Embryonic facial prominence (tissue), 1 donor: ENCODE data around the gene KNL1.
"Not testable (repeated sequence)": the region's sequence is repeated elsewhere in the genome, so short reads cannot be mapped to it uniquely, and the experiment has no call there.

Experiments used
- DNase-seq: peaks from one replicate; pipeline ENCODE4 v3.0.0-alpha.2; 2016; ENCODE audit errors: extremely low spot score

Gene KNL1, protein sequence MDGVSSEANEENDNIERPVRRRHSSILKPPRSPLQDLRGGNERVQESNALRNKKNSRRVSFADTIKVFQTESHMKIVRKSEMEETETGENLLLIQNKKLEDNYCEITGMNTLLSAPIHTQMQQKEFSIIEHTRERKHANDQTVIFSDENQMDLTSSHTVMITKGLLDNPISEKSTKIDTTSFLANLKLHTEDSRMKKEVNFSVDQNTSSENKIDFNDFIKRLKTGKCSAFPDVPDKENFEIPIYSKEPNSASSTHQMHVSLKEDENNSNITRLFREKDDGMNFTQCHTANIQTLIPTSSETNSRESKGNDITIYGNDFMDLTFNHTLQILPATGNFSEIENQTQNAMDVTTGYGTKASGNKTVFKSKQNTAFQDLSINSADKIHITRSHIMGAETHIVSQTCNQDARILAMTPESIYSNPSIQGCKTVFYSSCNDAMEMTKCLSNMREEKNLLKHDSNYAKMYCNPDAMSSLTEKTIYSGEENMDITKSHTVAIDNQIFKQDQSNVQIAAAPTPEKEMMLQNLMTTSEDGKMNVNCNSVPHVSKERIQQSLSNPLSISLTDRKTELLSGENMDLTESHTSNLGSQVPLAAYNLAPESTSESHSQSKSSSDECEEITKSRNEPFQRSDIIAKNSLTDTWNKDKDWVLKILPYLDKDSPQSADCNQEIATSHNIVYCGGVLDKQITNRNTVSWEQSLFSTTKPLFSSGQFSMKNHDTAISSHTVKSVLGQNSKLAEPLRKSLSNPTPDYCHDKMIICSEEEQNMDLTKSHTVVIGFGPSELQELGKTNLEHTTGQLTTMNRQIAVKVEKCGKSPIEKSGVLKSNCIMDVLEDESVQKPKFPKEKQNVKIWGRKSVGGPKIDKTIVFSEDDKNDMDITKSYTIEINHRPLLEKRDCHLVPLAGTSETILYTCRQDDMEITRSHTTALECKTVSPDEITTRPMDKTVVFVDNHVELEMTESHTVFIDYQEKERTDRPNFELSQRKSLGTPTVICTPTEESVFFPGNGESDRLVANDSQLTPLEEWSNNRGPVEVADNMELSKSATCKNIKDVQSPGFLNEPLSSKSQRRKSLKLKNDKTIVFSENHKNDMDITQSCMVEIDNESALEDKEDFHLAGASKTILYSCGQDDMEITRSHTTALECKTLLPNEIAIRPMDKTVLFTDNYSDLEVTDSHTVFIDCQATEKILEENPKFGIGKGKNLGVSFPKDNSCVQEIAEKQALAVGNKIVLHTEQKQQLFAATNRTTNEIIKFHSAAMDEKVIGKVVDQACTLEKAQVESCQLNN (N-terminal part only)

GRCh38 chr15:40593588-40594428 lies at the start of gene KNL1:
Gene KNL1, plus strand, starts transcription at chr15:40594249. Its CDS starts 8,683 bp downstream, at chr15:40602932.
- DNase-seq: peak; percentile 94

GRCh38 chr15:40545457-40545856 lies 48.6 kb upstream of the KNL1 start:
- DNase-seq: no peak

DNA sequence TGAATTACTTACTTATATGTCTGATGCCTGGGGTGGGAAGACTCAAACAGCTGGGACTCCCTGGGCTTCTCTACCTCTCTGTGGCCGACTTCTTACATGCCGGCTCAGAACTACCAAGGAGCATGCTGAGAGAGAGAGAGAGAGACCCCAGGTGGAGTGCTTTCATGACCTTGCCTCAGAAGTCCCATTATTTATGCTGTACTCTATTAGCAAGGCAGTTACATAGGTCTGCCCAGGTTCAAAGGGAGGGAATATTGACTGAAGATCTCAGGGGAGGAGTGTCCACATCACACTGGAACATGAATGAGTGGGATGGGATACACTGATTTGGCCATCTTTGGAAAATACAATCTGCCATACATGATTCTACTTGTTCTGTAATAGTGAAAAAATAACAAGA lies 45.4 kb upstream of the KNL1 start:
- DNase-seq: no peak

DNA sequence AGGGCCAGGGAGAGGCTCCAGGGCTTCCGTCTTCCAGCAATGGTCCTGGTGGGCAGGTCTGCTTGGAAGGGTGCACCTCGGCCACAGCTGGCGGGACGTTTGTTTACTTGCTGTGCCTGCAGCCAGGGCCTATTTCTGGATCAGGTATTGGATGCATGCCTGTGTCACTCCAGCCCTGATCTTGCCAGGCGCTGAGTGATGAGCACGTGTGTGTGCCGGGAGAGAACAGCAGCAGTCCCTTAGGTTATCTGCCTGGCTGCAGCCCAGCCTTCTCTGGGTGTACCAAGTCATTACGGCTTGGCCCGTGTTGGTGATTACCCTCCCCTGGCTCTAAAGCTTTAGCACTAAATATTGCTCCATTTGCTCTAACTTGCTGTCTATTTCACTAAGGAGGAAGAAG lies 44.2 kb upstream of the KNL1 start:
- no peak for DNase-seq

- DNase-seq: no peak
Measured at GRCh38 chr15:40550341-40551037, 43.6 kb upstream of the KNL1 start.

GRCh38 chr15:40554161-40554525 lies 39.9 kb upstream of the KNL1 start:
- no peak for DNase-seq

- DNase-seq: no peak
Measured at GRCh38 chr15:40555876-40556275, 38.2 kb upstream of the KNL1 start.

- no peak for DNase-seq
Measured at GRCh38 chr15:40558952-40559742, 34.9 kb upstream of the KNL1 start.

- no peak for DNase-seq
Measured at GRCh38 chr15:40562691-40563090, 31.4 kb upstream of the KNL1 start.

- DNase-seq: no peak
Measured at GRCh38 chr15:40563426-40563825, 30.6 kb upstream of the KNL1 start.

DNA sequence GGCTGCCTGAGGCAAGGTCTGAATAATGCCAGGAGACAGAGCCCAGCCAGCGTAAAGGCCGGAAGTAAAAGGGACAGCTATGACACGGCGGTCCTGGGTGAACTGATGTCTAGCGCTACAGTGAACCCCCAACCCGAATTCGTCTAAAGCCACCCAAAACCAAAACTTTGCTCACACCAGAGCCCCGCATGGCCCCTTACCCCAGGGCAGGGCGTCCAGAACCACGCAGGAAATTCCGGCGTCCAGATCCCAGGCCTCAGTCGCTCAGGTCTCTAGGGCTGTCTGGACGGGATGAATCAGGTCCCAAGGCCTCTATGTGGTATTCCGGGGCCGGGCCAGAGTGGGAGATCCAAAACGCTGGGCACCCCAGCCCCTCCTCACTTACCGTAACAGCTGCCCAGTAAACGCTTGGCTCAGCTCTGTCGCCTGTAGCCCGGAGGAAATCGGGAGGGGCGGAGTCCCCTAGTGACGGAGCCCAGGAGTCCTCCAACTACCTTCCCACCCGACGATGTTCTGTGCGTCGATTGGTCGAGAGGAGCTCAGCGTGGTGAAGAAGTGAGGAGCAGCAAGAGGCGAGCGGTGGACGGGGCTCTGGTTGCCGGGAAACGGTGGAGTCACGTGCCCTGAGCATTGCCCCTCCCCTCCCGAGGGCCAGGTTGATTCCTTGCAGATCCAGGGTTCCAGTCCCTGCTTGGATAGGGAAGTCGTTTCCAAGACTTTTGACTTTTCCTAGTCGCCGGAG lies 29.3 kb upstream of the KNL1 start, which contains the start of gene CCDC32:
CCDC32 (minus strand) TSS at position 452 of the 742 bp plus-strand sequence. CDS start 2,027 bp downstream, outside the sequence.
- peak; percentile 98 for DNase-seq

- no peak for DNase-seq
Measured at GRCh38 chr15:40565333-40566238, 28.5 kb upstream of the KNL1 start.

GRCh38 chr15:40567111-40567510 lies 26.9 kb upstream of the KNL1 start:
- DNase-seq: no peak

DNA sequence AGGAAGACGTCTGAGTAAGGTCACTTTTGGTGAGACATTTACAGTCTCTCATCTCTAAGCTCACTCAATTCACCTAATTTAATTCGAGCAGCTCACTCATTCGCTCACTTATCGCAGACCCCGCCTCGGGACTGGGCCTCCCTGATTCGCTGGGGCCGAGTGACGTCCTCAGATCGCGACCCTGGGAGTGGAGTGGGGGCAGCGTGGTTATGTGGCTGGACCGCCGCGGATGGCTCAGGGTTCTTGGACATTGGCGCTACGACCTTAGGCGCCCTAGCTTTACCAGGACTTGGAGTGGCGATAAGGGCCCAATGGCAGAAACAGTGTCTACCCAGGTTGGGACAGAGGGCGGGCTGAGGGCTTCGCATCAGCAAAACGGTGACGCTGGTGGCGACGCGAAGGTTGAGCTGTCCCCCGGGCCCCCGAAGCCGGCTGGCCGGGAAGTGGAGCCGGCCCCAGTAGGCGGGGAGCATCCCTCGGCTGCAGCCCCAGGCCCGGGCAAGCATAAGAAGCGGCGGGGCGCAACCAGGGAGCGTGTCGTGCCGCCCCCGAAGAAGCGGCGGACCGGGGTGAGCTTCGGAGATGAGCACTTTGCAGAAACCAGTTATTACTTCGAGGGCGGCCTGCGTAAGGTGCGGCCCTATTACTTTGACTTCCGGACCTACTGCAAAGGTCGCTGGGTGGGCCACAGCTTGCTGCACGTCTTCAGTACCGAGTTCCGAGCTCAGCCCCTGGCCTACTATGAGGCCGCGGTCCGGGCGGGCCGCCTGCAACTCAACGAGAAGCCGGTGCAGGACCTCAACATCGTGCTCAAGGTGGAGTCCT lies 24.7 kb upstream of the KNL1 start, which contains the start of gene RPUSD2:
RPUSD2 (plus strand) TSS at position 171 of the 825 bp plus-strand sequence; CDS start at position 210, 39 bp downstream.
- DNase-seq: peak; percentile 83

DNA sequence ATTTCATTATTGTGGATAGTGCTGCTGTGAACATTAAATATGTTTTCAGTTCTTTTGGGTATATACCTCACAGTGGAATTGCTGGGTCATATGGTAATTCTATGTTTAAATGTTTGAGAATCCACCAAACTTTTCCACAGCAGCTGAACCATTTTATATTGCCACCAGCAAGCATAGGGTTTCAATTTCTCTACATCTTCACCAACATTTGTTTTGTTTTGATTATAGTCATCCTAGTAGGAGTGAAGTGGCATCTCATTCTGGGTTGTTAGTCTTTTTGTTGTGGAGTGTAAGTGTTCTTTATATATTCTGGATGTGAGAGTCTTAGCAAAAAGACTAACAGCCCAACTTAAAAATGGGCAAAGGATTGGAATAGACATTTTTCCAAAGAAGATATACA lies 18.9 kb upstream of the KNL1 start:
- no peak for DNase-seq

DNA sequence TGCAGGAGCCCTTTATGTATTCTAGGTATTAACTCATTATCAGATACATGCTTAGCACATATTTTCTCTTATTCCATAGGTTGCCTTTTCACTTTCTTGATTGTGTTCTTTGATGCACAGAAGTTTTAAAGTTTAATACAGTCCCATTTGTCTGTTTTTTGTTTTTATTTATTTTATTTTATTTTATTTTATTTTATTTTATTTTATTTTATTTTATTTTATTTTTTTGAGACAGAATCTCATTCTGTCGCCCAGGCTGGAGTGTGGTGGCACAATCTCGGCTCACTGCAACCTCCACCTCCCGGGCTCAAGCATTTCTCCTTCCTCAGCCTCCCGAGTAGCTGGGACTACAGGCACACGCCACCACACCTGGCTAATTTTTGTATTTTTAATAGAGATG lies 17.1 kb upstream of the KNL1 start:
- not testable (repeated sequence) for DNase-seq

DNA sequence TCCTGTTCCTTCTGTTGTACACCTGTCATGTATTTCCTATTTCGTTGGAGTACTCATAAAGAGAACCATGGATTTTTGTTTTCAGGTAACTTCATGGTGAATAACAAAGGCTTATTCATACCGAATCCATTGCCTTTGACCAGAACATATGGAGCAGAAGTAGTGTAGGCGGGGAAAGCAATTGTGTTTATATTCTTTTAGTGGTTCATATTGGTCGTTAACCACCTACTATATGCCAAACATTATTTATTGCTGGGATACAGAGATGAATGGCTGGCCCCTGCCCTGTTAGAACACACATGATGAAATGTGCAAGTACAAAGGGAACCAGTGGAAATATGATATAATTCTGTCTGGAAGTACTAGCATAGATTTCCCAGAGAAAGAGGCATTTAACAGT lies 15.2 kb upstream of the KNL1 start:
- DNase-seq: no peak
